Measurements from ENCODE around the gene ARHGAP15.

DNA sequence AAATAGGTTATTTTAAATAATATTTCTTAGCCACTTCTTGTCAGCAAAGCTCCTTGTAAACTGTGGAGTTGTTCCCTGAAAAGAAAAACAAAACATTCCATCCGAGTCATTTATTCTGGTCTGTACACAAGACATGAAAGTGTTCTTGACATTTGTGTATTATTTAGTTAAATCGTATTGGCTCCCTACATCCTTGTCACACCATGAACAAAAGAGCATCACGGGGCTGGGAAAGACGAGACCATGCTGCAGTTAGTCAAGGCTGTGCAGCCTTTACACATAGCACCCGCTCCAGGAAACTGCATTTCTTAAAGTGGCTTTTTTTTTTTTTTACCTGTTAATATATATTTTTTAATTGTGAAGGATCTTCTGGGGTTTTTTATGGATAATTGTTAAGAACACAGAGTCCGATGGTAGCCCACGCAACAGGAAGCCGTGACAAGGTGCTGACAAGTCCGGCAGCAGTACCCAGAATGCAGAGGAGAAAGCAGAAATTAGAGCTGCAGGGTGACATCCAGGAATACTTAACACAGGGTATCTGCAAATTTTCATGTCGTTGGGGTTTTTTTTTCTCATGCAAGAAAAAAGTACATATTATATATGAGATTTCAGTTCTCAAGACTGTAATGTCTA lies 588.4 kb downstream of the ARHGAP15 start:
- TF ChIP-seq, protein P1, sequence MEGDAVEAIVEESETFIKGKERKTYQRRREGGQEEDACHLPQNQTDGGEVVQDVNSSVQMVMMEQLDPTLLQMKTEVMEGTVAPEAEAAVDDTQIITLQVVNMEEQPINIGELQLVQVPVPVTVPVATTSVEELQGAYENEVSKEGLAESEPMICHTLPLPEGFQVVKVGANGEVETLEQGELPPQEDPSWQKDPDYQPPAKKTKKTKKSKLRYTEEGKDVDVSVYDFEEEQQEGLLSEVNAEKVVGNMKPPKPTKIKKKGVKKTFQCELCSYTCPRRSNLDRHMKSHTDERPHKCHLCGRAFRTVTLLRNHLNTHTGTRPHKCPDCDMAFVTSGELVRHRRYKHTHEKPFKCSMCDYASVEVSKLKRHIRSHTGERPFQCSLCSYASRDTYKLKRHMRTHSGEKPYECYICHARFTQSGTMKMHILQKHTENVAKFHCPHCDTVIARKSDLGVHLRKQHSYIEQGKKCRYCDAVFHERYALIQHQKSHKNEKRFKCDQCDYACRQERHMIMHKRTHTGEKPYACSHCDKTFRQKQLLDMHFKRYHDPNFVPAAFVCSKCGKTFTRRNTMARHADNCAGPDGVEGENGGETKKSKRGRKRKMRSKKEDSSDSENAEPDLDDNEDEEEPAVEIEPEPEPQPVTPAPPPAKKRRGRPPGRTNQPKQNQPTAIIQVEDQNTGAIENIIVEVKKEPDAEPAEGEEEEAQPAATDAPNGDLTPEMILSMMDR (IDR thresholded peaks at IDR 0.05; ENCODE audit: insufficient read depth, low read length) = no peak
- no peak for TF ChIP-seq POLR2AphosphoS5 (IDR thresholded peaks at IDR 0.05; ENCODE audit: low read depth)
- TF ChIP-seq GABPA (IDR thresholded peaks at IDR 0.05; ENCODE audit: low read depth) = no peak

All from HL-60 (cell line).